NB4 (cell line): ENCODE results near the gene NAT16.

ENCODE experiments used
- CTCF ChIP-seq: IDR thresholded peaks from one replicate; pipeline ENCODE4 v1.5.1; 2012; ENCODE audit warnings: low read depth, low read length
- MYC ChIP-seq: IDR thresholded peaks from 2 replicates; pipeline ENCODE4 v1.6.1; 2011; ENCODE audit warnings: low read depth, low read length
- POLR2A ChIP-seq: IDR thresholded peaks from 2 replicates; pipeline ENCODE4 v1.6.1; 2011; ENCODE audit warnings: mild to moderate bottlenecking; ENCODE audit not compliant: insufficient read length; ENCODE audit errors: extremely low read depth

- TF ChIP-seq CTCF: no peak
- TF ChIP-seq POLR2A: no peak
- peak; percentile 70; the same call in 1 of the 2 replicates for TF ChIP-seq MYC
Observed at GRCh38 chr7:101134399-101134980, 45.6 kb downstream of the NAT16 start.
